HCT116 (cell line): ENCODE data around the gene MYH13.

Experiments used
- POLR2AphosphoS5 ChIP-seq: IDR thresholded peaks from 2 replicates; pipeline ENCODE4 v1.6.1; 2011; ENCODE audit warnings: mild to moderate bottlenecking, low read depth, low read length, moderate library complexity
- TCF7L2 ChIP-seq: IDR thresholded peaks from 2 replicates; pipeline ENCODE4 v1.7.0; 2011; ENCODE audit warnings: borderline replicate concordance, inconsistent platforms; ENCODE audit not compliant: insufficient read depth, insufficient read length; ENCODE audit errors: extremely low read depth
- TF ChIP-seq, protein P1 (sequence below), 3 experiments: fragments of 200-600 bp in 1 of 3; sonication (generic) in 1 of 3; IDR thresholded peaks in 2 of 3; conservative IDR thresholded peaks in 1 of 3; 2 replicates each; pipeline ENCODE4 v1.5.1; 2012 to 2017; ENCODE audit warnings: low read depth in 2 of 3, low read length in 2 of 3, antibody characterized with exemption in 1 of 3, borderline replicate concordance in 1 of 3, control low read depth in 1 of 3, mild to moderate bottlenecking in 1 of 3, mixed read lengths in 1 of 3, mixed run types in 1 of 3, moderate library complexity in 1 of 3; ENCODE audit not compliant: insufficient read depth in 1 of 3

DNA sequence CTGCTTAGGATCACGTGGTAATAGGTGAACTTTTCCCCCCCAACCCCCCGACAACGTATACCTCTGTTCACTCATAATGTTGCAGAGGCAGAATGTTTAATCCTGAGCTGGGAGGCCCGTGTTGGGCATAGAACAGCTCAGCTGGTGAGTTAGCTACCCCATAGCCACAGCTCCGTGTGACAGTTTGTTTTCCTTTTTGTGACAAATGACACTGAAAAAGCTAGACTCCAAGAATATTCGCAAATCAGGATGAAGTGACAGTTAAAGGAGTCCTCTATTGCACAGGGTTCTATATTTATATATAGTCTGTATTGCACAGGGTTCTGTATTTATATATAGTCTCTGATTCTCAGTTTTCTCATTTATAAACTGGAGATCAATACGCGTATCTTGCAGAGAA is 33.8 kb downstream of the MYH13 start:
- TF ChIP-seq, protein P1, sequence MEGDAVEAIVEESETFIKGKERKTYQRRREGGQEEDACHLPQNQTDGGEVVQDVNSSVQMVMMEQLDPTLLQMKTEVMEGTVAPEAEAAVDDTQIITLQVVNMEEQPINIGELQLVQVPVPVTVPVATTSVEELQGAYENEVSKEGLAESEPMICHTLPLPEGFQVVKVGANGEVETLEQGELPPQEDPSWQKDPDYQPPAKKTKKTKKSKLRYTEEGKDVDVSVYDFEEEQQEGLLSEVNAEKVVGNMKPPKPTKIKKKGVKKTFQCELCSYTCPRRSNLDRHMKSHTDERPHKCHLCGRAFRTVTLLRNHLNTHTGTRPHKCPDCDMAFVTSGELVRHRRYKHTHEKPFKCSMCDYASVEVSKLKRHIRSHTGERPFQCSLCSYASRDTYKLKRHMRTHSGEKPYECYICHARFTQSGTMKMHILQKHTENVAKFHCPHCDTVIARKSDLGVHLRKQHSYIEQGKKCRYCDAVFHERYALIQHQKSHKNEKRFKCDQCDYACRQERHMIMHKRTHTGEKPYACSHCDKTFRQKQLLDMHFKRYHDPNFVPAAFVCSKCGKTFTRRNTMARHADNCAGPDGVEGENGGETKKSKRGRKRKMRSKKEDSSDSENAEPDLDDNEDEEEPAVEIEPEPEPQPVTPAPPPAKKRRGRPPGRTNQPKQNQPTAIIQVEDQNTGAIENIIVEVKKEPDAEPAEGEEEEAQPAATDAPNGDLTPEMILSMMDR (IDR thresholded peaks at IDR 0.05 in 2 of 3, conservative IDR thresholded peaks at IDR 0.05 in 1 of 3; ENCODE audit: borderline replicate concordance in 1 of 3, insufficient read depth in 1 of 3, low read depth in 2 of 3, low read length in 2 of 3) = no peak
- TF ChIP-seq TCF7L2 (no peak), POLR2AphosphoS5 (no peak)
